HepG2 (cell line): ENCODE results near the gene ADI1. TPM values are rescaled to one million over a fixed set of nuclear protein-coding genes. Genes with fewer than 3 reads are reported as not detected.

Experiments
- MAF1 ChIP-seq: sonication (generic); formaldehyde crosslinking; IDR thresholded peaks from 2 replicates; pipeline ENCODE4 v1.5.0; 2020; ENCODE audit warnings: missing genetic modification reagents, borderline replicate concordance
- WIZ ChIP-seq: sonication (generic); formaldehyde crosslinking; IDR thresholded peaks from 2 replicates; pipeline ENCODE4 v1.5.1; 2020; ENCODE audit warnings: mild to moderate bottlenecking, missing genetic modification reagents
- ZFYVE20 ChIP-seq: sonication (generic); formaldehyde crosslinking; IDR thresholded peaks from 2 replicates; pipeline ENCODE4 v1.8.0; 2023; ENCODE audit warnings: low read depth, mild to moderate bottlenecking, moderate library complexity, missing genetic modification reagents, borderline replicate concordance
- ZNF296 ChIP-seq: sonication (generic); formaldehyde crosslinking; conservative IDR thresholded peaks from 2 replicates; pipeline ENCODE4 v1.5.0; 2020; ENCODE audit warnings: mild to moderate bottlenecking, missing genetic modification reagents
- ZNF773 ChIP-seq: sonication (generic); formaldehyde crosslinking; IDR thresholded peaks from 2 replicates; pipeline ENCODE4 v1.4.0; 2020; ENCODE audit warnings: missing genetic modification reagents, borderline replicate concordance
- ZNF883 ChIP-seq: sonication (generic); formaldehyde crosslinking; IDR thresholded peaks from 2 replicates; pipeline ENCODE4 v1.5.1; 2020; ENCODE audit warnings: mild to moderate bottlenecking, missing genetic modification reagents; ENCODE audit errors: not compliant biosample characterization
- polyA plus RNA-seq, 8 experiments: library from polyadenylated mRNA; depleted of rRNA in 3 of 8; stranded (reverse) in 7 of 8; unstranded in 1 of 8; fragments of >200 nt; fragmentation: Illumina TruSeq in 4 of 8; extraction: Trizol in 4 of 8; gene quantifications; 2 replicates each; pipeline versions ENCODE4 v1.2.1 to v1.2.3, GENCODE V29; 2011 to 2016; ENCODE audit warnings: low read depth in 4 of 8, missing spikeins in 1 of 8, mixed read lengths in 1 of 8; ENCODE audit not compliant: insufficient read depth in 1 of 8
- total RNA-seq, 5 experiments: library from RNA; depleted of rRNA; stranded (reverse); fragments of >200 nt; fragmentation: Illumina TruSeq; extraction: Trizol; gene quantifications; 2 replicates each; pipeline ENCODE4 v1.2.3, GENCODE V29; 2016; ENCODE audit warnings: low read depth in 1 of 5
- TF ChIP-seq, protein P1 (sequence below): sonication (generic); formaldehyde crosslinking; IDR thresholded peaks from one replicate; pipeline ENCODE4 v1.5.1; 2020; ENCODE audit warnings: mild to moderate bottlenecking, missing genetic modification reagents; ENCODE audit errors: not compliant biosample characterization
- TF ChIP-seq, protein P2 (sequence below), 2 experiments: fragments of 450-650 bp in 1 of 2; sonication (generic) in 1 of 2; formaldehyde crosslinking; IDR thresholded peaks; 2 replicates each; pipeline versions ENCODE4 v1.5.0 to v1.8.0; 2020 to 2022; ENCODE audit warnings: mild to moderate bottlenecking in 1 of 2, missing genetic modification reagents in 1 of 2
- TF ChIP-seq, protein P3 (sequence below): sonication (generic); formaldehyde crosslinking; IDR thresholded peaks from 2 replicates; pipeline ENCODE4 v1.8.1; 2023; ENCODE audit warnings: mild to moderate bottlenecking, missing genetic modification reagents, borderline replicate concordance
- TF ChIP-seq, protein P4 (sequence below): sonication (generic); formaldehyde crosslinking; IDR thresholded peaks from 2 replicates; pipeline ENCODE4 v1.5.1; 2020; ENCODE audit warnings: mild to moderate bottlenecking, missing genetic modification reagents, moderate library complexity
- TF ChIP-seq, protein P5 (sequence below): IDR thresholded peaks from 2 replicates; pipeline ENCODE4 v1.4.0; 2020; ENCODE audit warnings: mild to moderate bottlenecking, missing genetic modification reagents

ADI1 gene
- total and polyA plus RNA-seq, 2 of the 13 experiments (the other 11 are each of a cell fraction or from before 2014, with no cell fraction given): 28.7 to 123 TPM

DNA sequence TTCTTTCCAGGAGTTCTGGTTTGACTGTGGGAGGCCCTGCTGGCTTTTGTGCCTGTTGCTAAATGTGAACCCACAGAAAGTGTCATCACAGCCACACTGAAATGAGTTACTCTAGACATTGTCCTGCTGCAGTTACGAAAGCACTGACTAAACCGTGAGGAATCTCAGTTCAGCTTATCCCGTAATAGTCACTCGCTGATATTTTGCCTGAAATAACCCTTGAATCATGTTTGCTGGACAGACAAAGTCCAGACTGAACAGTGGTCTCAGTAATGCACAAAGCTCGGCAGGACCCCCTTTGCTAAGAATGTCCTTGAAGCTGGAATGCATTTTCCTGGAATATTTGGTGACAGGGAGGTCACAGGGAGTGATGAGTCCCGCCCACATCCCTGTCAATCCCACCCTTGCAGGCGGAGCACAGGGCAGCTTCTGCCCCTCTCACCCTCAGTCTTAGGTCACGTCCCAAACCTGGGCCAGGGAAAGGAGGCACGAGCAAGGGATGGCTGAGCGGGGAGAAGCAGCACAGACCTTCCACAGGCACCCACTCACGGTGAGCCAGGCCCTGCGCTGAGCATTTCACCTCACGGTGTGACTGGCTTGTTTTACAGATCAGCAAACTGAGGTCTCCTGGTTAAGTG lies 53.4 kb downstream of the ADI1 start (continued):
- TF ChIP-seq, protein P1, sequence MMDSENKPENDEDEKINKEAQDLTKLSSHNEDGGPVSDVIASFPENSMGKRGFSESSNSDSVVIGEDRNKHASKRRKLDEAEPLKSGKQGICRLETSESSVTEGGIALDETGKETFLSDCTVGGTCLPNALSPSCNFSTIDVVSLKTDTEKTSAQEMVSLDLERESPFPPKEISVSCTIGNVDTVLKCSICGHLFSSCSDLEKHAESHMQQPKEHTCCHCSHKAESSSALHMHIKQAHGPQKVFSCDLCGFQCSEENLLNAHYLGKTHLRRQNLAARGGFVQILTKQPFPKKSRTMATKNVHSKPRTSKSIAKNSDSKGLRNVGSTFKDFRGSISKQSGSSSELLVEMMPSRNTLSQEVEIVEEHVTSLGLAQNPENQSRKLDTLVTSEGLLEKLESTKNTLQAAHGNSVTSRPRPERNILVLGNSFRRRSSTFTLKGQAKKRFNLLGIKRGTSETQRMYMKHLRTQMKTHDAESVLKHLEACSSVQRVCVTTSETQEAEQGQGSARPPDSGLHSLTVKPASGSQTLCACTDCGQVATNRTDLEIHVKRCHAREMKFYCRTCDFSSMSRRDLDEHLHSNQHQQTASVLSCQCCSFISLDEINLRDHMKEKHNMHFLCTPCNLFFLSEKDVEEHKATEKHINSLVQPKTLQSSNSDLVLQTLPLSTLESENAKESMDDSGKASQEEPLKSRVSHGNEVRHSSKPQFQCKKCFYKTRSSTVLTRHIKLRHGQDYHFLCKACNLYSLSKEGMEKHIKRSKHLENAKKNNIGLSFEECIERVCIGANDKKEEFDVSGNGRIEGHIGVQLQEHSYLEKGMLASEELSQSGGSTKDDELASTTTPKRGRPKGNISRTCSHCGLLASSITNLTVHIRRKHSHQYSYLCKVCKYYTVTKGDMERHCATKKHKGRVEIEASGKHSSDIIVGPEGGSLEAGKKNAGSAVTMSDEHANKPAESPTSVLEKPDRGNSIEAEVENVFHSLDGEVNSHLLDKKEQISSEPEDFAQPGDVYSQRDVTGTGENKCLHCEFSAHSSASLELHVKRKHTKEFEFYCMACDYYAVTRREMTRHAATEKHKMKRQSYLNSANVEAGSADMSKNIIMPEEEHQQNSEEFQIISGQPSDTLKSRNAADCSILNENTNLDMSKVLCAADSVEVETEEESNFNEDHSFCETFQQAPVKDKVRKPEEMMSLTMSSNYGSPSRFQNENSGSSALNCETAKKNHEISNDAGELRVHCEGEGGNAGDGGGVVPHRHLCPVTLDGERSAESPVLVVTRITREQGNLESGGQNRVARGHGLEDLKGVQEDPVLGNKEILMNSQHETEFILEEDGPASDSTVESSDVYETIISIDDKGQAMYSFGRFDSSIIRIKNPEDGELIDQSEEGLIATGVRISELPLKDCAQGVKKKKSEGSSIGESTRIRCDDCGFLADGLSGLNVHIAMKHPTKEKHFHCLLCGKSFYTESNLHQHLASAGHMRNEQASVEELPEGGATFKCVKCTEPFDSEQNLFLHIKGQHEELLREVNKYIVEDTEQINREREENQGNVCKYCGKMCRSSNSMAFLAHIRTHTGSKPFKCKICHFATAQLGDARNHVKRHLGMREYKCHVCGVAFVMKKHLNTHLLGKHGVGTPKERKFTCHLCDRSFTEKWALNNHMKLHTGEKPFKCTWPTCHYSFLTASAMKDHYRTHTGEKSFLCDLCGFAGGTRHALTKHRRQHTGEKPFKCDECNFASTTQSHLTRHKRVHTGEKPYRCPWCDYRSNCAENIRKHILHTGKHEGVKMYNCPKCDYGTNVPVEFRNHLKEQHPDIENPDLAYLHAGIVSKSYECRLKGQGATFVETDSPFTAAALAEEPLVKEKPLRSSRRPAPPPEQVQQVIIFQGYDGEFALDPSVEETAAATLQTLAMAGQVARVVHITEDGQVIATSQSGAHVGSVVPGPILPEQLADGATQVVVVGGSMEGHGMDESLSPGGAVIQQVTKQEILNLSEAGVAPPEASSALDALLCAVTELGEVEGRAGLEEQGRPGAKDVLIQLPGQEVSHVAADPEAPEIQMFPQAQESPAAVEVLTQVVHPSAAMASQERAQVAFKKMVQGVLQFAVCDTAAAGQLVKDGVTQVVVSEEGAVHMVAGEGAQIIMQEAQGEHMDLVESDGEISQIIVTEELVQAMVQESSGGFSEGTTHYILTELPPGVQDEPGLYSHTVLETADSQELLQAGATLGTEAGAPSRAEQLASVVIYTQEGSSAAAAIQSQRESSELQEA (CRISPR knock-in tag): no peak
- no peak for TF ChIP-seq ZNF773 (CRISPR knock-in tag)
- TF ChIP-seq ZNF883 (CRISPR knock-in tag): no peak
- TF ChIP-seq, protein P2, sequence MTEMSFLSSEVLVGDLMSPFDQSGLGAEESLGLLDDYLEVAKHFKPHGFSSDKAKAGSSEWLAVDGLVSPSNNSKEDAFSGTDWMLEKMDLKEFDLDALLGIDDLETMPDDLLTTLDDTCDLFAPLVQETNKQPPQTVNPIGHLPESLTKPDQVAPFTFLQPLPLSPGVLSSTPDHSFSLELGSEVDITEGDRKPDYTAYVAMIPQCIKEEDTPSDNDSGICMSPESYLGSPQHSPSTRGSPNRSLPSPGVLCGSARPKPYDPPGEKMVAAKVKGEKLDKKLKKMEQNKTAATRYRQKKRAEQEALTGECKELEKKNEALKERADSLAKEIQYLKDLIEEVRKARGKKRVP (CRISPR knock-in tag; IDR thresholded peaks at IDR 0.05): peak in 1 of 2 experiments; percentile 81; a peak in 2 of 4 replicates
- TF ChIP-seq MAF1 (CRISPR knock-in tag): no peak
- TF ChIP-seq WIZ (CRISPR knock-in tag): no peak
- TF ChIP-seq, protein P3, sequence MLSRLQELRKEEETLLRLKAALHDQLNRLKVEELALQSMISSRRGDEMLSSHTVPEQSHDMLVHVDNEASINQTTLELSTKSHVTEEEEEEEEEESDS: no peak
- no peak for TF ChIP-seq ZFYVE20
- no peak for TF ChIP-seq ZNF296 (CRISPR knock-in tag)
- TF ChIP-seq, protein P4, sequence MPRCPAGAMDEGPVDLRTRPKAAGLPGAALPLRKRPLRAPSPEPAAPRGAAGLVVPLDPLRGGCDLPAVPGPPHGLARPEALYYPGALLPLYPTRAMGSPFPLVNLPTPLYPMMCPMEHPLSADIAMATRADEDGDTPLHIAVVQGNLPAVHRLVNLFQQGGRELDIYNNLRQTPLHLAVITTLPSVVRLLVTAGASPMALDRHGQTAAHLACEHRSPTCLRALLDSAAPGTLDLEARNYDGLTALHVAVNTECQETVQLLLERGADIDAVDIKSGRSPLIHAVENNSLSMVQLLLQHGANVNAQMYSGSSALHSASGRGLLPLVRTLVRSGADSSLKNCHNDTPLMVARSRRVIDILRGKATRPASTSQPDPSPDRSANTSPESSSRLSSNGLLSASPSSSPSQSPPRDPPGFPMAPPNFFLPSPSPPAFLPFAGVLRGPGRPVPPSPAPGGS (CRISPR knock-in tag): peak; percentile 64; the same call in 1 of the 2 replicates
- TF ChIP-seq, protein P5, sequence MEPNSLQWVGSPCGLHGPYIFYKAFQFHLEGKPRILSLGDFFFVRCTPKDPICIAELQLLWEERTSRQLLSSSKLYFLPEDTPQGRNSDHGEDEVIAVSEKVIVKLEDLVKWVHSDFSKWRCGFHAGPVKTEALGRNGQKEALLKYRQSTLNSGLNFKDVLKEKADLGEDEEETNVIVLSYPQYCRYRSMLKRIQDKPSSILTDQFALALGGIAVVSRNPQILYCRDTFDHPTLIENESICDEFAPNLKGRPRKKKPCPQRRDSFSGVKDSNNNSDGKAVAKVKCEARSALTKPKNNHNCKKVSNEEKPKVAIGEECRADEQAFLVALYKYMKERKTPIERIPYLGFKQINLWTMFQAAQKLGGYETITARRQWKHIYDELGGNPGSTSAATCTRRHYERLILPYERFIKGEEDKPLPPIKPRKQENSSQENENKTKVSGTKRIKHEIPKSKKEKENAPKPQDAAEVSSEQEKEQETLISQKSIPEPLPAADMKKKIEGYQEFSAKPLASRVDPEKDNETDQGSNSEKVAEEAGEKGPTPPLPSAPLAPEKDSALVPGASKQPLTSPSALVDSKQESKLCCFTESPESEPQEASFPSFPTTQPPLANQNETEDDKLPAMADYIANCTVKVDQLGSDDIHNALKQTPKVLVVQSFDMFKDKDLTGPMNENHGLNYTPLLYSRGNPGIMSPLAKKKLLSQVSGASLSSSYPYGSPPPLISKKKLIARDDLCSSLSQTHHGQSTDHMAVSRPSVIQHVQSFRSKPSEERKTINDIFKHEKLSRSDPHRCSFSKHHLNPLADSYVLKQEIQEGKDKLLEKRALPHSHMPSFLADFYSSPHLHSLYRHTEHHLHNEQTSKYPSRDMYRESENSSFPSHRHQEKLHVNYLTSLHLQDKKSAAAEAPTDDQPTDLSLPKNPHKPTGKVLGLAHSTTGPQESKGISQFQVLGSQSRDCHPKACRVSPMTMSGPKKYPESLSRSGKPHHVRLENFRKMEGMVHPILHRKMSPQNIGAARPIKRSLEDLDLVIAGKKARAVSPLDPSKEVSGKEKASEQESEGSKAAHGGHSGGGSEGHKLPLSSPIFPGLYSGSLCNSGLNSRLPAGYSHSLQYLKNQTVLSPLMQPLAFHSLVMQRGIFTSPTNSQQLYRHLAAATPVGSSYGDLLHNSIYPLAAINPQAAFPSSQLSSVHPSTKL (CRISPR knock-in tag): peak; percentile 96
